Stimulated activated memory B cell treated with anti-CD40 and anti-IgM and Interleukin-4, amounts not matched to agents 10 μg/mL and 1 μg/mL and 100 μg/mL, for 72 hours (primary cell): Measurements from ENCODE around the gene STAT3.
"Not testable (repeated sequence)": the region's sequence is repeated elsewhere in the genome, so short reads cannot be mapped to it uniquely, and the experiment has no call there.

ENCODE experiments used
- ATAC-seq: fragments of 150-1000 bp; cut with Tn5 transposase; 2 replicates; pipeline ENCODE4 v1.10.0; 2021
- H3K27ac Mint-ChIP-seq: one replicate; pipeline ENCODE4 v1.8.0; 2022; ENCODE audit warnings: mild to moderate bottlenecking, mixed read lengths
- H3K27me3 Mint-ChIP-seq: one replicate; pipeline ENCODE4 v1.8.0; 2022; ENCODE audit warnings: mixed read lengths
- H3K36me3 Mint-ChIP-seq: one replicate; pipeline ENCODE4 v1.8.0; 2022; ENCODE audit warnings: mixed read lengths
- H3K4me1 Mint-ChIP-seq: one replicate; pipeline ENCODE4 v1.8.0; 2022; ENCODE audit warnings: mixed read lengths
- H3K4me3 Mint-ChIP-seq: one replicate; pipeline ENCODE4 v1.8.0; 2022; ENCODE audit warnings: mild to moderate bottlenecking, moderate library complexity, mixed read lengths
- H3K9me3 Mint-ChIP-seq: one replicate; pipeline ENCODE4 v1.8.0; 2022; ENCODE audit warnings: mixed read lengths

The STAT3 gene

DNA sequence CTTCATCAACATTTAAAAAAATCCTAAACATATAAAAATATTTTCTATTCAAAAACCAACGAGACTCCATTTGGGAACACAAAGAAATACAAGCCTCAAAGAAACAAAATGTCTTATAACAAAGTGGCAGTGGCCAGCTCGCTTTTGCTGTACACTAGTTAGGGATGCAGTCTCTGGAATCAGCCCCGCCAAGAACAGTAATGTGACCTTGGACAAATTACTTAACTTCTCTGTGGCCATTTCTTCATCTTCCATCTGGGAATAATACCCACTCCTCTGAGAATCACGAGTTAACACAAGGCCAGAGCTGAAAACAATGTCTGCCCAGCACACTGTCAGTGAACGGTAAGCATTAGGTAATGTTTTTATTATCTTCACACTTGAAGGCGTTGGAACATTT lies 117.6 kb downstream of the STAT3 start:
- no peak overlapping the region for H3K27ac Mint-ChIP-seq
- H3K4me1 Mint-ChIP-seq, result peaks cover 68% of the 10 kb centered on the region
- H3K36me3 Mint-ChIP-seq, result peaks cover 5% of the 10 kb centered on the region
- peak overlapping the region; percentile 18 for H3K4me3 Mint-ChIP-seq
- H3K27me3 Mint-ChIP-seq, result no peaks in the 10 kb centered on the region
- ATAC-seq, result no peak
- no peaks in the 10 kb centered on the region for H3K9me3 Mint-ChIP-seq

DNA sequence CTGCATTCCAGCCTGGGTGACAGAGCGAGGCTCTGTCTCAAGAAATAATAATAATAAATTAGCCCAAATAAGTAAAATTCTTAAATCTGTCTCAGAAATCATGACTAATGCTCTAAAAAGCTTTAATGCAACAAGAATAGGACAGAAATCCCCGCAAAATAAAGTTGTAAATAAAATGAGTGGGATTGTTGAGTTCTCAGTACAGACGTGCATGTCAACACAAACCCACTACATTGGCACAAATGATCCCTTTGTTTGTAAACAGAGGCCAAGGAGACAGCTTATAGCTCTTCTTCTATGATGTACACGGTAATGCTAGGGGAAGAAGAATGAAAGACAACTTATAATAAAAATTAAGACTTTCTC lies 118.1 kb downstream of the STAT3 start:
- Mint-ChIP-seq H3K9me3 (no peaks in the 10 kb centered on the region), H3K27me3 (no peaks in the 10 kb centered on the region), H3K4me3 (no peak overlapping the region), H3K27ac (no peak overlapping the region), H3K4me1 (peaks cover 64% of the 10 kb centered on the region), H3K36me3 (peaks cover 5% of the 10 kb centered on the region)
- no peak for ATAC-seq

DNA sequence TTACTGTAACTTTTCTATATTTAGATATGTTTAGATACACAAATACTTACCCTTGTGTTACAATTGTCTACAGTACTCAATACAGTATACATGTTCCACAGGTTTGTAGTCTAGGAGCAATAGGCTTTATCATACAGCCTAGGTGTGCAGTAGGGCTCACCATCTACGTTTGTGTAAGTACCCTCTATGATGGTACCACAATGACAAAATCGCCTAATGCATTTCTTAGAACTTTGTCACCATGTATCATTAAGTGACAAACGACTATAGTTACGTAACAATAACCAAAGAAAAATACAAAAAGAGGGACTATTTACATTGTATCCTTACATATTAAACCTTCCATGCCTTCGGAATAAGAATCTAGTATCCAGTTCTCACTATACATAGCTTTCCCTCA lies 120.0 kb downstream of the STAT3 start:
- no peaks in the 10 kb centered on the region for H3K36me3 Mint-ChIP-seq
- peaks cover 45% of the 10 kb centered on the region for H3K4me1 Mint-ChIP-seq
- no peak overlapping the region for H3K27ac Mint-ChIP-seq
- ATAC-seq, result no peak
- H3K4me3 Mint-ChIP-seq, result no peak overlapping the region
- H3K9me3 Mint-ChIP-seq, result no peaks in the 10 kb centered on the region
- no peaks in the 10 kb centered on the region for H3K27me3 Mint-ChIP-seq

DNA sequence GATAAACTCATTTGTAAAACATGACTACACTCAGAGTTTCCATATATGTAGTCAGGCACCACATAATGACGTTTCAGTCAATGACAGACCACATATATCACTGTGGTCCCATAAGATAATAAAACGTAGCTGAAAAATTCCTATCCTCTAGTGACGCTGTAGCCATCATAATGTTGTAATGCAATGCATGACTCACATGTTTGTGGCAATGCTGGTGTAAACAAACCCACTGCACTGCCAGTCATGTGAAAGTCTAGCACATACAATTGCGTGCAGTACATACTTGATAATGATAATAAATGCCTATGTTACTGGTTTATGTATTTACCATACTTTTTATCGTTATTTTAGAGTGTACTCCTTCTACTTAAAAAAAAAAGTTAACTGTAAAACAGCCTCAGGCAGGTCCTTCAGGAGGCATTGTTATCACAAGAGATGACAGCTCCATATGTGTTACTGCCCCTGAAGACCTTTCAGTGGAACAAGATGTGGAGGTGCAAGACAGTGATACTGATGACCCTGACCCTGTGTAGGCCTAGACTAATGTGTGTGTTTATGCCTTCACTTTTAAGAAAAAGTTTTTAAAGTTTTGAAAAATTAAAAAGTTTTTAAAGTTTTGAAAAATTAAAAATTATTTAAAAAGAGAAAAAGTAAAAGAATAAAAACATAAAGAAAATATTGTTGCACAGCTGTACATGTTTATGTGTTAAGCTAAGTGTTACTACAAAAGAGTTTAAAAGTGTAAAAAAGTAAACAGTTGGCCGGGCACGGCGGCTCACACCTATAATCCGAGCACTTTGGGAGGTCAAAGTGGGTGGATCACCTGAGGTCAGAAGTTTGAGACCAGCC lies 121.1 kb downstream of the STAT3 start:
- H3K36me3 Mint-ChIP-seq, result no peaks in the 10 kb centered on the region
- ATAC-seq, result no peak
- H3K9me3 Mint-ChIP-seq, result no peaks in the 10 kb centered on the region
- H3K4me1 Mint-ChIP-seq, result peaks cover 35% of the 10 kb centered on the region
- H3K27me3 Mint-ChIP-seq, result no peaks in the 10 kb centered on the region
- H3K4me3 Mint-ChIP-seq, result no peak overlapping the region
- H3K27ac Mint-ChIP-seq, result no peak overlapping the region

DNA sequence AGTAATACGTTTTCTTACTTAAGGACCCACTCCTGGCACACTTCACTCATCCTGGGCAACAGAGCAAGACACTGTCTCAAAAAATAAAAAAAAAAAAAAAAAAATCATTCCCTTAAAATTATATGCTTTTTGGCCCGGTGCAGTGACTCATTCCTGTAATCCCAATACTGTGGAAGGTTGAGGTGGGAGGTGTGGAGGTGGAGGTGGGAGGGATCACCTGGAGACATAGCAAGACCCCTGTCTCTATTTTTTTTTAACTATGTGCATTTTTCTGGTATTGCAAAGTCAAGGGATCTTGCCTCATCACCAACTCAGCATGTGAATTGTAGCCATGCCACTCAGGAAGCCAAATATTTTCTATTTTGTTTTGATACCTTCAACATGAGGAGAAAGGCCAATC lies 121.8 kb downstream of the STAT3 start:
- no peak overlapping the region for H3K27ac Mint-ChIP-seq
- no peaks in the 10 kb centered on the region for H3K9me3 Mint-ChIP-seq
- no peaks in the 10 kb centered on the region for H3K36me3 Mint-ChIP-seq
- H3K4me1 Mint-ChIP-seq, result peaks cover 29% of the 10 kb centered on the region
- ATAC-seq, result no peak
- no peak overlapping the region for H3K4me3 Mint-ChIP-seq
- H3K27me3 Mint-ChIP-seq, result no peaks in the 10 kb centered on the region

DNA sequence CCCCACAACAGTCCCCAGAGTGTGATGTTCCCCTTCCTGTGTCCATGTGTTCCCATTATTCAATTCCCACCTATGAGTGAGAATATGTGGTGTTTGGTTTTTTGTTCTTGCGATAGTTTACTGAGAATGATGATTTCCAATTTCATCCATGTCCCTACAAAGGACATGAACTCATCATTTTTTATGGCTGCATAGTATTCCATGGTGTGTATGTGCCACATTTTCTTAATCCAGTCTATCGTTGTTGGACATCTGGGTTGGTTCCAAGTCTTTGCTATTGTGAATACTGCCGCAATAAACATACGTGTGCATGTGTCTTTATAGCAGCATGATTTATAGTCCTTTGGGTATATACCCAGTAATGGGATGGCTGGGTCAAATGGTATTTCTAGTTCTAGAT lies 123.9 kb downstream of the STAT3 start:
- H3K9me3 Mint-ChIP-seq, H3K27me3 Mint-ChIP-seq, H3K4me3 Mint-ChIP-seq, ATAC-seq, H3K27ac Mint-ChIP-seq, H3K36me3 Mint-ChIP-seq: not testable (repeated sequence)
- peaks cover 20% of the 10 kb centered on the region for H3K4me1 Mint-ChIP-seq
